HG03103 (cell line): ENCODE measurements around the gene F2.
"Not testable (repeated sequence)": the region's sequence is repeated elsewhere in the genome, so short reads cannot be mapped to it uniquely, and the experiment has no call there.

Experiments
- ATAC-seq: cut with Tn5 transposase; IDR thresholded peaks from one replicate; pipeline ENCODE4 v1.9.1; 2021; ENCODE audit warnings: low read depth; ENCODE audit not compliant: unreplicated experiment

F2 gene

DNA sequence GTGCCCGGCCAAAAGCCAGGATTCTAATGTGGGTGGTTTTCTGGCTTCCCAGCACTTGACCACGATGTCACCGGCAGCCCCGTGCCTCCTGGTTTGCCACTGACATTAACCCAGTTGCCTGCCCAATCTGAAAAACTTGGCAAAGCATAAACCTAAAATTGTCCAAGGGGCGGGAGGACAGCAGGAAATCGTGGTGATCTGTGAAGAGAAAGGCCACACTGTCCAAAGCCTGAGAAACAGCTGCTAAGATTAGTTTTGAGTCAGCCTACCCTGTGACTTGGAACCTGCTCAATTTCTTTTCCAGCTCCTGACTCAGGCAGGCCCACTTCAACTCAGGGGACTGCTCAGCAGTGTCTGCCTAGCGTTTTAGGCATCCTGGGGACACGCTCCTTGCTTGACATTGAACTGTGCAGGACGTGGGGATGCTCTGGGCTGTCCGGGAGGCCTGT lies 8.2 kb upstream of the F2 start:
- ATAC-seq: no peak

DNA sequence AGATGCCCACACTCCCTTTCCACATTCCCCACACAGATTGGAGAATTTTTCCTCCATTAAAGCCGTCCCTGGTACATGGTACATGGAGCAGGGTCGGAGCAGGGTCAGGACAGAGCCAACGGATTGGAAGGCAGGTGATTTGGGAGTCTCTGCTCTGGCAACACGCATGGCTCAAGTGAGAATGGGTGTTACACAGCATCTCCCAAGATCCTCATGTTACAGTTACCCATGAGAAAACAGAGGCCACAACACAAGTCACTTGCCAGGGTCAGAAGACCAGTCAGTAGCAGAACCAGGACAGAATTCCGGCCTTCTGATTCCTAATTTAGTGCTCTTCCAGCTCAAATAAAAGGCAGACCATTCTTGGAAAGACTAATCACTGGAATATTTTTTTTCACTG lies 7.7 kb upstream of the F2 start:
- ATAC-seq: no peak

DNA sequence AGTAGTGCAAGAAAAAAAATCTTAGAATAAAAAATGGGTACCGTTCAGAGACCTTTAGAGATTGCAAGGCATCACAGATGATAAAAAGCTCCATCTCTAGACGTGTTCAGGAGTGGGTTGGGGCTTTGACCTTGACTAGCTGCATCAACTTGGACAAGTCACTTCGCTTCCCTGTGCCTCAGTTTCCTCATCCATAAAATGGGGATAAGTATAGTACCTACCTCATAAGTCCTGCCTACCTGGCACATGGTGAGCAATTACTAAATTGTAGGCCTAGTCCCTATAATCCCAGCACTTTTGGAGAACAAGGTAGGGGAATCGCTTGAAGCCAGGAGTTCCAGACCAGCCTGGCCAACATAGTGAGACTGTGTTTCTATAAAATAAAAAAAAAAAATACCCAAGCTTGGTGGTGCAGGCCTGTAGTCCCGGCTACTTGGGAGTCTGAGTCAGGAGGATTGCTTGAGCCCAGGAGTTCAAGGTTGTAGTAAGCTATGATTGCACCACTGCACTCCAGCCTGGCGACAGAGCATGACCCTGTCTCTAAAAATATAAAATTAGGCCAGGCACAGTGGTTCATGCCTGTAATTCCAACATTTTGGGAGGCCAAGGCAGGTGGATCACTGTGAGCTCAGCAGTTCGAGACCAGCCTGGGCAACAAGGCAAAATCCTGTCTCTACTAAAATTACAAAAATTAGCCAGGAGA lies 6.0 kb upstream of the F2 start:
- ATAC-seq: no peak

DNA sequence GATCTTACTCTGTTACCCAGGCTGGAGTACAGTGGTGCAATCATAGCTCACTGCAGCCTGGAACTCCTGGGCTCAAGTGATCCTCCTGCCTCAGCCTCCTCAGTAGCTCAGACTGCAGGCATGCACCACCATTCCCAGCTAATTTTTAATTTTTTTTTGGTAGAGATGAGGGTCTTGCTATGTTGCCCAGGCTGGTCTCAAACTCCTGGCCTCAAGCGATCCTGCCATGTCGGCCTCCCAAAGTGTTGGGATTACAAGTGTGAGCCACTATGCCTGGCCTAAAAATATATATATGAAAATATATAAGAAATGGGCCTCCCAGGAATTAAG lies 1.2 kb upstream of the F2 start:
- ATAC-seq: not testable (repeated sequence)

DNA sequence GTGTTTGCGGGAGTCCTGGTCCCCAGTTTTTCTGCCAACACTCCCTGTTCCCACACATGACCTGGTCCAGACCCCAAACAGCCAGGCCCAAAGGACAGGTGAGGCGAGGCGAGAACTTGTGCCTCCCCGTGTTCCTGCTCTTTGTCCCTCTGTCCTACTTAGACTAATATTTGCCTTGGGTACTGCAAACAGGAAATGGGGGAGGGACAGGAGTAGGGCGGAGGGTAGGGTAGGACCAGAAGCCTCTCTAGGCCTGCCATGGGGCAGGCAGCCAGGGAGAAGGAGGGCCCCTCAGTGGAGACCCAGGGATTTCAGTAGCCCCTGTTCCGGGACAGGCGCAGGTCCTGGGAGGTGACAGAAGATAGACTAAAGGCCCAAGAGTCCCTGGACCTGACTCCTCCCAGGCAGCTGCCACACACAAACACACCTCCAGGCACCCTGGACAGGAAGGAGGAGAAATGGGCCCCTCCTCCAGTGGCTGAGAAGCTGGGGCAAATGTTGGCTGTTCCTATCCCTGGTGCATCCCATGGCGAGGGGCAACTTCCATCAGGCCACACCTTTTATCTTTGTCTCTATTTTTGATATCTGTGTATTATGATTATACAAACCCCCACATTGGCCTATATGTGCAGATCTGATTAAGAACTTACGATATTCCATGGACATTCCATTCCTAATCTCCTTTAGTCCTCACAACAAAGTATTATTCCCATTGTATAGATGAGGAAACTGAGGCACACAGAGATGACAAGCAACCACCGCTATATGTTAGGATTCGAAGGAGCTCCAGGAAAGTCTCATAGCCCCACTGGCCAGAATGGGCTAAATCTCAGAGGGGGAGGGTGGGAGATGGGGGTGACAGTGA lies 626 bp upstream of the F2 start:
- ATAC-seq: no peak

DNA sequence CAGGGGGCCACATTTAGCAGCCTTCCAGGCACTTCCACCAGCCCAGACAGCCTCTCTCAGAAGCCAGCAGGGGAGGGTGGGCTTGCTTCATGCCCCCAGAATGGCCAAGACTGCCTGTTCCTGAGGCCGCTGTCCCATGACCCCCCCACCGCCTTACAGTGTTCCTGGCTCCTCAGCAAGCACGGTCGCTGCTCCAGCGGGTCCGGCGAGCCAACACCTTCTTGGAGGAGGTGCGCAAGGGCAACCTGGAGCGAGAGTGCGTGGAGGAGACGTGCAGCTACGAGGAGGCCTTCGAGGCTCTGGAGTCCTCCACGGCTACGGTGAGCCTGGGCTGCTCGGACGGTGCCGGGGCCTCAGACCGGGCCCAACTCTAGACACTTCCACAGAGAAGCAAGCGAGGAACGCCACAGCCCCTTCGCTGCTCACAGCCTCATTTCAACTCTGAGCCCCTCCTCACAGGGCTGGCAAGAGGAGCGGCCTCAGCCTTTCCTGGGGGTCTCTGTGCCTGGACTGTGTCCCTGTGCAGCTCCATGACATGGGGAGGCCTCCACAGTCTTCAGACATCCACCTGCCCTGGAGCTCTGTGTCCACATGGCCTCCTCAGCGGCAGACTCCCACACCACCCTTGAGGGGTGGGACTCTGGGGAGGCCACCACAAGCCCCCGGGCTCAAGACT lies 668 bp downstream of the F2 start:
- no peak for ATAC-seq

DNA sequence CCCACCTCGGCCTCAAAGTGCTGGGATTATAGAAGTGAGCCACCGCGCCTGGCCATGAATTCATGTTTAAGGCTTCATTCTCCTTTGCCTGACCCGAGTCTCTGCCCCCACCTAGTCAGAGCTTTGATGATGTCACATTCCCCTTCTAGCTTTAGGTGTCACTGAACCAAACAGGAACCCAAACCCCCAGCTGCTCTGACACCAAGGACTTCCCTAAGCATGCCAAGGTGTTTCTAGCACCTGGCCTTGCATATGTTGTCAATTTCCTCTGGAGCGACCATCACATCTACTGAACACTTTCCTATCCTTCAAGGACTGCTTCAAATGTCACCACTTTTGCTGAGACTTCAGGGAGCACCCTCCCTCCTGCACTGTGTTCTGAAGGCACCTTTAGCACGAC lies 2.3 kb downstream of the F2 start:
- no peak for ATAC-seq

DNA sequence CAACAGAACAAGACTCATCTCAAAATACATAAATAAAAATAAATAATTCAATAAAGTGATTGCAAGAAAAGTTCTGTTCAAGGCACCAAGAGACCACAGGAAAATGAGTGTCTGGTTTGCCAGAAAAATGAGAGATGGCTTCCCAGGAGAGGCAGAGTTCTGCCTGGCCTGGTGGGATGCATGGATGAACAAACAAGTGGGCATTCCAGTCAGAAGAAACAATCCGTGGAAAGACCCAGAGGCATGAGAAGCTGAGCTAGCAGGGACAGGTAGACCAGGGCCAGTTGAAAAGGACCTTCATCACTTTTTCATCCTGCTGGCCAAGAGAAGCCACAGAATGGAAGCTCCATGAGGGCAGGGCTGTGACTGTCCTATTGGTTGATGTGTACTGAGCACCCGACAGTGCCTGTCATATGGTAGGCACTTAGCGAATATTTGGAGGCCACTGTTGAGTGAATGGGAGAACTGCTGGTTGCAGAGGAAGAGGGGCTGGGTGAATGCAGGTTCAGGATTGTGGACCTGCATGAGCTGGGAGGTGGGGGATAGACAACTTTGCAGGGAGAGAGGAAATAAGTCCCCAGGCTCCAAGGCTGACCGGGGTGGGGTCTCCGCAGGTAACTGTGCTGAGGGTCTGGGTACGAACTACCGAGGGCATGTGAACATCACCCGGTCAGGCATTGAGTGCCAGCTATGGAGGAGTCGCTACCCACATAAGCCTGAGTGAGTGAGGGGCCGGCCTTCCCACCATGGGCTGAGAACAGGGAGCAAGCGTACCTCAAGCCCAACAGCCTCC lies 3.7 kb downstream of the F2 start:
- no peak for ATAC-seq

DNA sequence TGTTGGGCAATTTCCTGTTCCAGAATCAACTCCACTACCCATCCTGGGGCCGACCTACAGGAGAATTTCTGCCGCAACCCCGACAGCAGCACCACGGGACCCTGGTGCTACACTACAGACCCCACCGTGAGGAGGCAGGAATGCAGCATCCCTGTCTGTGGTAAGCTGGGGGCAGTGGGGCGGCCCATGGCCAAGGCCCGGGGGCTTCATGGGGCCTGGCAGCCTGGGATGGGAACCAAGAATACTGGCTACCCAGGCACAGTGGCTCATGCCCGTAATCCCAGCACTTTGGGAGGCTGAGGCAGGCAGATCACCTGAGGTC lies 4.3 kb downstream of the F2 start:
- ATAC-seq: no peak

DNA sequence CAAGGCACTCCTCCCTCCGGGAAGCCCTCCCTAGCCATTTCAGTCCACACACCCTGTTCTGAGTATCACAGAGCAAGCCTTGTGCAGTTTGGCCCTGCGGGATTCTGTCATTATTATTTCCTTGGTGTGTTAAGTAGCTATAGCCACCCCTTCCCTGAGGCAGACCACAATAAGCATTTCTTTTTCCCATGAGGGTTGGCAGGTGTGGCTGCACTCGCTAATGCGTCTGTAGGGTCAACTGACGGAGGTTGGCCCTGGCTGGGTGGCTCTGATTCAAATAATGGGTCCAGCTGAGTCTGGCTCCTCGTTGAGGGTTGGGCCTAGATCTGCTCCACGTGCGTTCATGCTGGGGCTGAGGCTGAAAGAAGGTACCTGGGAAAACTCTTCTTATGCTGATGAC lies 5.1 kb downstream of the F2 start:
- ATAC-seq: no peak

DNA sequence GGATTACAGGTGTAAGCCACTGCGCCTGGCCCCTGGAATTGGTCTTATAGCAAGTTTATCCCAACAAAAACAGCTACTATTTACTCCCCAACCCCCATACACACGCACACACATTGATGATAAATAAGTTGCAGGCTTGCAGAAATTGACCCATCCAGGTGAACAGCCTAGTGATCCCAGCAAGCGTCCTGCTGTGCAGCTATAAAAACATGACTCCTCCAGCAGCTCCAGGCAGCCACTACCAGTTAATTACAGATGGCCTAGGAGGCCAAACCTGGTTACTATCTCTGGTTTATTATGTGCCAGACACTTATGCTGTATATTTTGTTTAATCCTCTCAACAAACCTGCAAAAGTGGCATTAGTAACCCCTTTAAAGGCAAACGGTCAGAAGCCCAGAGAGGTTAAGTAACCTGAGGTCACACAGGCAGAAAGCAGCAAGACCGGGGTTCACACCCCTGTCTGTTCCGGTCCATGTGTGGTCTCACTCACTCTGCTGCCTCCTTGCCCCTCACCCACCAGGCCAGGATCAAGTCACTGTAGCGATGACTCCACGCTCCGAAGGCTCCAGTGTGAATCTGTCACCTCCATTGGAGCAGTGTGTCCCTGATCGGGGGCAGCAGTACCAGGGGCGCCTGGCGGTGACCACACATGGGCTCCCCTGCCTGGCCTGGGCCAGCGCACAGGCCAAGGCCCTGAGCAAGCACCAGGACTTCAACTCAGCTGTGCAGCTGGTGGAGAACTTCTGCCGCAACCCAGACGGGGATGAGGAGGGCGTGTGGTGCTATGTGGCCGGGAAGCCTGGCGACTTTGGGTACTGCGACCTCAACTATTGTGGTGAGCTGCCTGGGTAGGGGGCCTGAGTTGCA lies 6.6 kb downstream of the F2 start:
- no peak for ATAC-seq

DNA sequence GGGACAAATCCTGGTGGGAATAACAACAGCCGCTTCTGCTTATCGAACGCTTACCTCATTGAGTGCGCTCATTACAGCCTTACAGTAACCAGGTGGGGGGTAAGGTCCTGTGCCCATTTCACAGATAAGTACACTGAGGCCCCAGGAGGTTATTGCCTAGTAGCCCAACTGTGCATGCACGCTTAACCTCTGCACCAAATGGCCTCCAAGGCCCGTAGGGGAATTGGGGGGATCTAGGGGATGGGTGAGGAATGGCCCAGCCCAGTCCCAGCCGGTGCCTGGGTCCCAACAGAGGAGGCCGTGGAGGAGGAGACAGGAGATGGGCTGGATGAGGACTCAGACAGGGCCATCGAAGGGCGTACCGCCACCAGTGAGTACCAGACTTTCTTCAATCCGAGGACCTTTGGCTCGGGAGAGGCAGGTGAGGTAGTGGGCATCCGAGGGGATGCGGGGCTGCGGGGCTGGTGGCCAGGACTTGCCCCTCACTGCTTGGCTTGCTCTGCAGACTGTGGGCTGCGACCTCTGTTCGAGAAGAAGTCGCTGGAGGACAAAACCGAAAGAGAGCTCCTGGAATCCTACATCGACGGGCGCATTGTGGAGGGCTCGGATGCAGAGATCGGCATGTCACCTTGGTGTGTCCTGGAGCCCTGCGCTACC lies 7.3 kb downstream of the F2 start:
- ATAC-seq: no peak

DNA sequence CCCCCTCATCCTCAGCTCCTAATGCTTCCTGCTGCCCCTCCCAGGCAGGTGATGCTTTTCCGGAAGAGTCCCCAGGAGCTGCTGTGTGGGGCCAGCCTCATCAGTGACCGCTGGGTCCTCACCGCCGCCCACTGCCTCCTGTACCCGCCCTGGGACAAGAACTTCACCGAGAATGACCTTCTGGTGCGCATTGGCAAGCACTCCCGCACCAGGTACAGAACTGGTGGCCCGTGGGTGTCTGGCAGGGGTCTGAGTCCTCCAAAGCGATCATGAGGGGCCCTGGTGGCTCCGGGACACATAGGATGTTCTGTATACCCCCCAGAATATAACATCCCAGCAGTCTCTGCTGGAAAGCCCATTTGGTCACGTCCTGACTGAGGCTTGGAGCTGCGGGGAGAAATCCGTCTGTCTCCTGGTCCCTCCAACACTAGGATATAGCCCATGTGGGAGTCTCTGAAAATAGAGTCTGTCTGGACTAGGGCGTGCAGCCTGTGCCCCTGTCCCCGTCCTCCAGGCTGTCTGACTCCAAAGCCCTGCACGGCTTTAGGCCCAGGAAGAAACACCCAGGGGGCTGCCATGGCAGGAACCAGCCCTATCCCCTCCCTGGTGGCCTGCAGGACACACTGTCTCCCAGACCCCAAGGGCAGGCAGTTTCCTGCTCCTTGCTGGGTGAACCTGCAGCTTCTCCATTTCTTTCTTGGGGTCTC lies 9.1 kb downstream of the F2 start:
- no peak for ATAC-seq

DNA sequence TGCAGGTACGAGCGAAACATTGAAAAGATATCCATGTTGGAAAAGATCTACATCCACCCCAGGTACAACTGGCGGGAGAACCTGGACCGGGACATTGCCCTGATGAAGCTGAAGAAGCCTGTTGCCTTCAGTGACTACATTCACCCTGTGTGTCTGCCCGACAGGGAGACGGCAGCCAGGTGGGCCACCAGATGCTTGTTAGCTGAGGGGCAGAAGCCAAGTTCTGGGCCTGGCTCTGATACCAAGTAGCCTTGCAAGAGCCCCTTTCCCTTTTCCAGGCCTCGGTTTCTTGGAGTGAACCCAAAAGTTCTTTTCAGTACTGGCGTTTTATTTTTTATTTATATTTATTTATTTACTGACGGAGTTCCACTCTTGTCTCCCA lies 9.6 kb downstream of the F2 start:
- no peak for ATAC-seq

DNA sequence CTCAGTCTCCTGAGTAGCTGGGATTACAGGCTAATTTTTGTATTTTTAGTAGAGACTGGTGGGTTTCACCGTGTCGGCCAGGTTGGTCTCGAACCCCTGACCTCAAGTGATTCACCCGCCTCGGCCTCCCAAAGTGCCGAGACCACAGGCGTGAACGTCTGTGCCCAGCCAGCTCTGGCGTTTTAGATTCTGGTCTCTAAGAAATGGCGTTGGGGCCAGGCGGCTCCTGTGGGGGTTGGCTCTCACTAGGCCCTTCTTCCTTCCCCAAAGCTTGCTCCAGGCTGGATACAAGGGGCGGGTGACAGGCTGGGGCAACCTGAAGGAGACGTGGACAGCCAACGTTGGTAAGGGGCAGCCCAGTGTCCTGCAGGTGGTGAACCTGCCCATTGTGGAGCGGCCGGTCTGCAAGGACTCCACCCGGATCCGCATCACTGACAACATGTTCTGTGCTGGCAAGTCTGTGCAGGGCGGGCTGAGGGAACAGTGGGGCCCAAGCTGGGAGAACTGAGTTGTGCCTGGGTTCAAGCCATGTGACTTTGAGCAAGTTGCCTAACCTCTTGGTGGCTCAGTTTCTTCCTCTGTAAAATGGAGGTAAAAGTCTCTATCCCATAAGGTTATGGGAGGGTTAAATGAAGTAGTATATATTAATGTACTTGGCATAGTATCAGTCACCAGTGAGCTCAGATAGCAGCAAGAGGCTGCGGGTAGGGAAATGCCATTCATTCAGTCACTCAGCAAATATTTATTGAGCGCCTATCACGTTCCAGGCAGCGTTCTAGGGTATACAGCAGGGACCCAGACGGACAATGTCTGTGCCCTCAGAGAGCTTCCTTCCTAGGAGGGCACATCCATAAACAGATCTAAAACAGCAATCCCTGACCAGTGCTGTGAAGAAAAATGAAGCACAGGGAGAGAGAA lies 10.4 kb downstream of the F2 start:
- ATAC-seq: no peak

DNA sequence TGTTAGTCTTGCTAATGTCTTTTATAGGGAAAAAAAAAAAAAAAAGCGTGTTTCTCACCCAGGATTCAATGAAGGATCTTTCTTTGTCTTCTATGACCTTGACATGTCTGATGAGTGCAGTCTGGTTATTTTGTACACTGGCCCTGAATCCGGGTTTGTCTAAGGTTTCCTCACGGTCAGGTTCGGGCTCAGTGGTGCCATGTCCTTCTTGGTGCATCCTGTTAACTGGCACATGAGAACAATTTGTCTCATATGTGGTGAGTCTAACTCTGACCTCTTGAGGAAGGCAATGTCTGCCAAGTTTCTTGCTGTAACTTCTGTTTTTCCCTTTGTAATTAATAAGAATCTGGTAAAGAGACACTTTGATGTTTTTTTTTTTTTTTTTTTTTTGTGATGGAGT lies 12.5 kb downstream of the F2 start:
- ATAC-seq: no peak

DNA sequence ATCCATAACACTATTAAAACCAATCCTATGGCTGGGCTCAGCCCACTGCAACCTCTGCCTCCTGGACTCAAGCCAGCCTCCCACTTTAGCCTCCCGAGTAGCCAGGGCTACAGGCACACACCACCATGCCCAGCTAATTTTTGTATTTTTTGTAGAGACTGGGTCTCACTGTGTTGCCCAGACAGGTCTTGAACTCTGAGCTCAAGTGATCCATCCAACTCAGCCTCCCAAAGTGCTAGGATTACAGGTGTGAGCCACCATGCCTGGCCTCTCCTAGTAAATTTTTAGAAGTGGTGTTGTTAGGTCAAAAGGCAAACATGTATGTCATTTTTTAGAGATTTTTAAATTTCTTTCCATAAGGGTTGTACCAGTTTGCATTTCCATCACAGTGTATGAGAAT lies 14.2 kb downstream of the F2 start:
- ATAC-seq: no peak

DNA sequence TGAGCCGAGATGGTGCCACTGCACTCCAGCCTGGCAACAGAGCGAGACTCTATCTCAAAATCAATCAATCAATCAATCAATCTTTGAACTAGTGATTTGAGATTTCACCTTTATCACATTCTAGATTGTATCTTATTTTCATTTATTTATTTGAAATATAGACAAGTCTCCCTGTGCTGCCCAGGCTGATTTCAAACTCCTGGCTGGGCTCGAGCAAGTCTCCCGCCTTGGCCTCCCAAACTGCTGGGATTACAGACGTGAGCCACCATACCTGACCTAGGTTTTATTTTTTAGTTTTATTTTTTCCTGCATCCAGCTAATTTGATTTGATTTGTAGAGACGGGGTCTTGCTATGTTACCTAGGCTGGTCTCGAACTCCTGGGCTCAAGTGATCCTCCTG lies 17.1 kb downstream of the F2 start:
- ATAC-seq: no peak
